ENCODE data around the gene ASIC5. TPM values are rescaled to one million over a fixed set of nuclear protein-coding genes. Genes with fewer than 3 reads are reported as not detected.

Gene ASIC5
- total RNA-seq, 4 donors from 2014 or later = not detected

- DNase-seq = no peak
- Histone ChIP-seq H3K4me1 (no peaks in the 10 kb centered on the region), H3K27me3 (no peaks in the 10 kb centered on the region), H3K27ac (no peak overlapping the region), H3K36me3 (no peaks in the 10 kb centered on the region), H3K4me3 (no peak overlapping the region), H3K9me3 (no peaks in the 10 kb centered on the region)
- TF ChIP-seq POLR2A (IDR thresholded peaks at IDR 0.05) (no peak), CTCF (IDR thresholded peaks at IDR 0.05) (no peak)
- intact Hi-C loops (cut with DNase I) = no loop called here
Measured at GRCh38 chr4:155842080-155842479, 24.0 kb downstream of the ASIC5 start.

- H3K4me1 ChIP-seq = no peaks in the 10 kb centered on the region
- TF ChIP-seq CTCF (IDR thresholded peaks at IDR 0.05) = no peak
- no peak for TF ChIP-seq POLR2A (IDR thresholded peaks at IDR 0.05)
- no peaks in the 10 kb centered on the region for H3K36me3 ChIP-seq
- no peak overlapping the region for H3K27ac ChIP-seq
- WGBS, 2 donors = 44 to 53% methylated on average over 1 of the region's 1 CpG
- H3K4me3 ChIP-seq = no peak overlapping the region
- intact Hi-C loops (cut with DNase I) = no loop called here
- H3K9me3 ChIP-seq = no peaks in the 10 kb centered on the region
- DNase-seq = no peak
- no peaks in the 10 kb centered on the region for H3K27me3 ChIP-seq
Measured at GRCh38 chr4:155837203-155837796, 28.8 kb downstream of the ASIC5 start.

- no peaks in the 10 kb centered on the region for H3K4me1 ChIP-seq
- no peak overlapping the region for H3K27ac ChIP-seq
- TF ChIP-seq POLR2A (IDR thresholded peaks at IDR 0.05) = no peak
- no peak for TF ChIP-seq CTCF (IDR thresholded peaks at IDR 0.05)
- no peaks in the 10 kb centered on the region for H3K9me3 ChIP-seq
- H3K27me3 ChIP-seq = no peaks in the 10 kb centered on the region
- no peak overlapping the region for H3K4me3 ChIP-seq
- no peak for DNase-seq
- no peaks in the 10 kb centered on the region for H3K36me3 ChIP-seq
- intact Hi-C loops (cut with DNase I) = no loop called here
Measured at GRCh38 chr4:155832664-155833063, 33.4 kb downstream of the ASIC5 start.

DNA sequence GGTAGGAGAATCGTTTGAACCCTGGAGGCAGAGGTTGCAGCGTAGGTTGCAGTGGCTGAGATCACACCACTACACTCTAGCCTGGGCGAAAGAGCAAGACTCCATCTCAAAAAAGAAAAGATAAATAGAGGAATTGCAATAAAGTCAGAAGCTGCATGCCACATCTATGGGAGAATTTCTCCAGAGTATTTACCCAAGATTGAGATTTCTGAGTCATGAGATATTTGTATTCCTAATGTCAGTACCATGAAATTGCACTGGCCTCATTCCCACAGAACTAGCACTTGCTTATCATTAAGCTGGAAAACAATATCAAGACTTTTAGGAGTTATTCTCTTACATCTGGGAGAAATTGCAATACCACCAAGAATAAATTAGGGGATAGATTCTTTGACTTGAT, 37.4 kb downstream of the ASIC5 start:
- H3K4me1 ChIP-seq = no peaks in the 10 kb centered on the region
- H3K36me3 ChIP-seq = no peaks in the 10 kb centered on the region
- intact Hi-C loops (cut with DNase I) = no loop called here
- no peak overlapping the region for H3K4me3 ChIP-seq
- TF ChIP-seq POLR2A (IDR thresholded peaks at IDR 0.05) (no peak), CTCF (IDR thresholded peaks at IDR 0.05) (no peak)
- H3K27ac ChIP-seq = no peak overlapping the region
- H3K27me3 ChIP-seq = no peaks in the 10 kb centered on the region
- WGBS, 2 donors = 72 to 81% methylated on average over 3 of the region's 3 CpGs
- DNase-seq = no peak
- H3K9me3 ChIP-seq = no peaks in the 10 kb centered on the region

DNA sequence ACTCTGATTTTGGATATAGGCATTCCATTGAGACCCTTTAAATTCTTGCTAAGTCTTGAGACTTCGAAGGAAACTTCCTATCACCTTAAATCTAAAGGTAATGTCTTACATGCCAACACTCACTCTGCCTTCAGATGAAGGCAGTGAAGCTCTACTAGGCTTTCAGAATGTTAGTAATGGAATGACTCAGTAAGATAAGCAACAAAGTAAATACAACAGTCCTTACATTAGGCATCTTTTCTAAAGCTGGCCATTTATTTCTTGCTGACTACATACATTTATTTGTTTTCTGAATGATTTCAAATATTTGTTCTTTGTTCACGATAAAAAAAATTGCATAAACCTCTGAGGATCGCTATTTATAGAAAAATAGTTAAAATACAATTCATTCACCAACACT, 43.5 kb downstream of the ASIC5 start:
- TF ChIP-seq CTCF (IDR thresholded peaks at IDR 0.05) = no peak
- TF ChIP-seq POLR2A (IDR thresholded peaks at IDR 0.05) = no peak
- 49 to 53% methylated on average over 3 of the region's 3 CpGs for WGBS, 2 donors
- intact Hi-C loops (cut with DNase I) = no loop called here

More for the DNA sequence above, 43.5 kb downstream of the ASIC5 start:
- Histone ChIP-seq H3K27me3 (no peaks in the 10 kb centered on the region), H3K9me3 (no peaks in the 10 kb centered on the region), H3K4me3 (no peak overlapping the region), H3K4me1 (peaks cover 0 to 10% (median 4%) of the 10 kb centered on the region in 3 donors), H3K36me3 (no peaks in the 10 kb centered on the region), H3K27ac (no peak overlapping the region)
- DNase-seq = no peak

Measured in esophagus squamous epithelium (tissue), 5 donors.